HepG2 (cell line): ENCODE data around the gene TCAIM. TPM values are rescaled to one million over a fixed set of nuclear protein-coding genes. Genes with fewer than 3 reads are reported as not detected.

ENCODE experiments used
- ATAC-seq: fragments of 200-7000 bp; cut with Tn5 transposase; 3 replicates; pipeline ENCODE4 v1.9.1; 2020; ENCODE audit warnings: mild to moderate bottlenecking, moderate library complexity
- BruUV-seq: library from RNA; stranded (reverse); fragments of 400-500 nt; replicated peaks from 2 replicates; lab custom pipeline; 2021; lab: Mats Ljungman, UMichigan
- CTCF ChIA-PET: fragments of 300-600 bp; formaldehyde crosslinking; extraction: SDS; loops from one replicate; lab custom pipeline; 2021; ENCODE audit warnings: low total read pairs, inconsistent platforms, low intra/inter-chr PET ratio; lab: Yijun Ruan, JAX
- POLR2A ChIA-PET: fragments of 350-600 bp; sonication (Branson Sonifier 250); formaldehyde crosslinking; loops from one replicate; lab custom pipeline; 2020; ENCODE audit warnings: antibody characterized with exemption, inconsistent platforms; lab: Yijun Ruan, JAX
- DNase-seq: peaks from one replicate; pipeline ENCODE4 v3.0.0-alpha.2; 2015; ENCODE audit warnings: low spot score
- FAIRE-seq: peaks from 3 replicates; lab custom pipeline; 2011; peaks lifted over from hg19 to GRCh38; lab: Jason Lieb, UNC
- H2AFZ ChIP-seq: one replicate; pipeline ENCODE4 v1.6.1; 2011; ENCODE audit warnings: low read length, inconsistent platforms
- H3K27ac ChIP-seq: fragments of 300-600 bp; 3 replicates; pipeline ENCODE4 v1.8.0; 2011; ENCODE audit warnings: mixed run types, mild to moderate bottlenecking, mixed read lengths, low read length, inconsistent platforms; ENCODE audit not compliant: insufficient read depth; ENCODE audit errors: extremely low read length
- H3K27me3 ChIP-seq, 2 experiments: fragments of 200-600 bp in 1 of 2; 2 replicates in 1 of 2; 3 replicates in 1 of 2; pipeline versions ENCODE4 v1.6.0 to v1.8.0; 2011; ENCODE audit warnings: low read length in 2 of 2, mild to moderate bottlenecking in 2 of 2, moderate library complexity in 2 of 2, inconsistent platforms in 1 of 2; ENCODE audit not compliant: insufficient read depth in 2 of 2, control insufficient read depth in 1 of 2
- H3K36me3 ChIP-seq, 2 experiments: fragments of 200-600 bp in 1 of 2; replicated peaks in 1 of 2; 2 replicates in 1 of 2; 3 replicates in 1 of 2; pipeline versions ENCODE4 v1.5.1 to v1.8.0; 2011; ENCODE audit warnings: low read length in 2 of 2, inconsistent platforms in 1 of 2; ENCODE audit not compliant: insufficient read depth in 2 of 2, control insufficient read depth in 1 of 2
- H3K4me1 ChIP-seq: 2 replicates; pipeline ENCODE4 v1.5.1; 2012; ENCODE audit warnings: low read length, inconsistent platforms; ENCODE audit not compliant: insufficient read depth
- H3K4me2 ChIP-seq: 2 replicates; pipeline ENCODE4 v1.6.0; 2011; ENCODE audit warnings: low read depth, low read length, inconsistent platforms
- H3K4me3 ChIP-seq, 3 experiments: fragments of 200-600 bp in 1 of 3; sonication (generic), shearing (Covaris generic) in 1 of 3; replicated peaks in 1 of 3; 2 replicates each; pipeline ENCODE4 v1.5.1; 2011 to 2016; ENCODE audit warnings: low read length in 3 of 3, inconsistent platforms in 2 of 3, low read depth in 2 of 3, mild to moderate bottlenecking in 2 of 3, control low read depth in 1 of 3, mixed read lengths in 1 of 3; ENCODE audit not compliant: insufficient read depth in 1 of 3
- H3K79me2 ChIP-seq: one replicate; pipeline ENCODE4 v1.6.1; 2011; ENCODE audit warnings: low read length, inconsistent platforms; ENCODE audit not compliant: insufficient read depth
- H3K9ac ChIP-seq: 2 replicates; pipeline ENCODE4 v1.6.0; 2011; ENCODE audit warnings: mild to moderate bottlenecking, low read depth, low read length, inconsistent platforms; ENCODE audit not compliant: insufficient read depth
- H3K9me3 ChIP-seq: 2 replicates; pipeline ENCODE4 v1.5.1; 2012; ENCODE audit warnings: mild to moderate bottlenecking, low read length
- H4K20me1 ChIP-seq: 2 replicates; pipeline ENCODE4 v1.6.0; 2011; ENCODE audit warnings: inconsistent platforms, mild to moderate bottlenecking, low read length, moderate library complexity; ENCODE audit not compliant: insufficient read depth
- ARID2 ChIP-seq: sonication (generic); formaldehyde crosslinking; IDR thresholded peaks from 2 replicates; pipeline ENCODE4 v1.8.1; 2022; ENCODE audit warnings: mild to moderate bottlenecking, missing genetic modification reagents, borderline replicate concordance
- DR1 ChIP-seq: sonication (generic); formaldehyde crosslinking; IDR thresholded peaks from 2 replicates; pipeline ENCODE4 v1.8.0; 2021; ENCODE audit warnings: mild to moderate bottlenecking, missing genetic modification reagents, inconsistent platforms
- HNF4G ChIP-seq, 2 experiments: sonication (generic) in 1 of 2; formaldehyde crosslinking in 1 of 2; IDR thresholded peaks; 2 replicates each; pipeline versions ENCODE4 v1.4.0 to v1.6.1; 2011 to 2020; ENCODE audit warnings: borderline replicate concordance in 2 of 2, low read depth in 2 of 2, mild to moderate bottlenecking in 2 of 2, low read length in 1 of 2, missing genetic modification reagents in 1 of 2, moderate library complexity in 1 of 2
- ISX ChIP-seq: sonication (generic); formaldehyde crosslinking; conservative IDR thresholded peaks from 2 replicates; pipeline ENCODE4 v1.5.0; 2020; ENCODE audit warnings: missing genetic modification reagents
- NFKBIZ ChIP-seq: IDR thresholded peaks from 2 replicates; pipeline ENCODE4 v1.6.1; 2018; ENCODE audit warnings: missing genetic modification reagents, missing compliant biosample characterization
- YY1 ChIP-seq: IDR thresholded peaks from 2 replicates; pipeline ENCODE4 v1.6.1; 2011; ENCODE audit warnings: low read length, low read depth, moderate library complexity, mild to moderate bottlenecking; ENCODE audit not compliant: insufficient read depth, insufficient replicate concordance
- ZNF292 ChIP-seq: sonication (generic); formaldehyde crosslinking; IDR thresholded peaks from 2 replicates; pipeline ENCODE4 v1.8.1; 2022; ENCODE audit warnings: mild to moderate bottlenecking, low read depth, missing genetic modification reagents, borderline replicate concordance
- ZNF335 ChIP-seq: sonication (generic); formaldehyde crosslinking; IDR thresholded peaks from 2 replicates; pipeline ENCODE4 v1.4.0; 2020; ENCODE audit warnings: missing genetic modification reagents
- ZNF839 ChIP-seq: sonication (generic); formaldehyde crosslinking; IDR thresholded peaks from 2 replicates; pipeline ENCODE4 v1.4.0; 2020; ENCODE audit warnings: missing genetic modification reagents, mild to moderate bottlenecking, borderline replicate concordance
- ZSCAN30 ChIP-seq: sonication (generic); formaldehyde crosslinking; IDR thresholded peaks from 2 replicates; pipeline ENCODE4 v1.5.0; 2020; ENCODE audit warnings: mild to moderate bottlenecking, missing genetic modification reagents
- WGBS: methylation state at CpG from one replicate; pipeline ENCODE4 v1.1.6; 2017; ENCODE audit warnings: low lambda C conversion rate; 5-methylcytosine and 5-hydroxymethylcytosine counted together
- in situ Hi-C: cut with HindIII; loops from 2 replicates; pipeline ENCODE4 v1.10.0; 2017; ENCODE audit warnings: low pct_unique_long_range_greater_than_20kb; ENCODE audit not compliant: extremely low pct_ligation_motif_present
- intact Hi-C: fragments of 100-400 bp; cut with micrococcal nuclease; formaldehyde crosslinking; loops from one replicate; pipeline ENCODE4 v1.10.0; 2022; ENCODE audit not compliant: unreplicated experiment
- polyA plus RNA-seq, 8 experiments: library from polyadenylated mRNA; depleted of rRNA in 3 of 8; stranded (reverse) in 7 of 8; unstranded in 1 of 8; fragments of >200 nt; fragmentation: Illumina TruSeq in 4 of 8; extraction: Trizol in 4 of 8; gene quantifications; 2 replicates each; pipeline versions ENCODE4 v1.2.1 to v1.2.3, GENCODE V29; 2011 to 2016; ENCODE audit warnings: low read depth in 4 of 8, missing spikeins in 1 of 8, mixed read lengths in 1 of 8; ENCODE audit not compliant: insufficient read depth in 1 of 8
- total RNA-seq, 5 experiments: library from RNA; depleted of rRNA; stranded (reverse); fragments of >200 nt; fragmentation: Illumina TruSeq; extraction: Trizol; gene quantifications; 2 replicates each; pipeline ENCODE4 v1.2.3, GENCODE V29; 2016; ENCODE audit warnings: low read depth in 1 of 5
- TF ChIP-seq, protein P1 (sequence below): sonication (generic); formaldehyde crosslinking; IDR thresholded peaks from 2 replicates; pipeline ENCODE4 v1.8.0; 2022; ENCODE audit warnings: mild to moderate bottlenecking, missing genetic modification reagents, moderate library complexity
- TF ChIP-seq, protein P2 (sequence below): sonication (generic); formaldehyde crosslinking; IDR thresholded peaks from 2 replicates; pipeline ENCODE4 v1.4.0; 2020; ENCODE audit warnings: missing genetic modification reagents
- TF ChIP-seq, protein P3 (sequence below): sonication (generic); formaldehyde crosslinking; IDR thresholded peaks from 2 replicates; pipeline ENCODE4 v1.9.0; 2022; ENCODE audit warnings: missing genetic modification reagents, mild to moderate bottlenecking, borderline replicate concordance

The TCAIM gene
- total and polyA plus RNA-seq, 2 of the 13 experiments (the other 11 are each of a cell fraction or from before 2014, with no cell fraction given), result 16.9 to 22.6 TPM

DNA sequence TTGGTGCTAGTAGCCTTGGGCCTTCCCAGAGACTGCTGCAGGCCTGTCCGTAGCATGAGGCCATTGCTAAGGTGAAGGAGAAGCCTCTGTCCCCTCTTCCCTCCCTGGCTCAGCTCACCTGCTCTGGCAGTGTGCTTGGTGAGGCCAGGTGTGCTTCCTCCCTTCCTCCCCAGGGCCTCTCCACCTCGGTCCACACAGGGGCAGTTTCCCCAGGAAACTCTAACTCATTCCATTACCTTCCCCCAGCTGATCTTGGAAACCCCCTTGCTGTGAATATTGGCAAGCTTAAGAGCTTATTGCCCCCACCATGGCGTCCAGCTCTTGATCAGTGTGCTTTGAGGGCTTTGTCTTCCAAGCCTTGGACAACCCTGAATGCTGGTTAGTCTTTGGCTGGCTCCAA, 86.2 kb downstream of the TCAIM start:
- TF ChIP-seq, protein P1, sequence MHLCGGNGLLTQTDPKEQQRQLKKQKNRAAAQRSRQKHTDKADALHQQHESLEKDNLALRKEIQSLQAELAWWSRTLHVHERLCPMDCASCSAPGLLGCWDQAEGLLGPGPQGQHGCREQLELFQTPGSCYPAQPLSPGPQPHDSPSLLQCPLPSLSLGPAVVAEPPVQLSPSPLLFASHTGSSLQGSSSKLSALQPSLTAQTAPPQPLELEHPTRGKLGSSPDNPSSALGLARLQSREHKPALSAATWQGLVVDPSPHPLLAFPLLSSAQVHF (CRISPR knock-in tag), result no peak
- TF ChIP-seq, protein P2, sequence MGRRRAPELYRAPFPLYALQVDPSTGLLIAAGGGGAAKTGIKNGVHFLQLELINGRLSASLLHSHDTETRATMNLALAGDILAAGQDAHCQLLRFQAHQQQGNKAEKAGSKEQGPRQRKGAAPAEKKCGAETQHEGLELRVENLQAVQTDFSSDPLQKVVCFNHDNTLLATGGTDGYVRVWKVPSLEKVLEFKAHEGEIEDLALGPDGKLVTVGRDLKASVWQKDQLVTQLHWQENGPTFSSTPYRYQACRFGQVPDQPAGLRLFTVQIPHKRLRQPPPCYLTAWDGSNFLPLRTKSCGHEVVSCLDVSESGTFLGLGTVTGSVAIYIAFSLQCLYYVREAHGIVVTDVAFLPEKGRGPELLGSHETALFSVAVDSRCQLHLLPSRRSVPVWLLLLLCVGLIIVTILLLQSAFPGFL (CRISPR knock-in tag), result no peak
- TF ChIP-seq ARID2 (CRISPR knock-in tag), result no peak
- TF ChIP-seq, protein P3, sequence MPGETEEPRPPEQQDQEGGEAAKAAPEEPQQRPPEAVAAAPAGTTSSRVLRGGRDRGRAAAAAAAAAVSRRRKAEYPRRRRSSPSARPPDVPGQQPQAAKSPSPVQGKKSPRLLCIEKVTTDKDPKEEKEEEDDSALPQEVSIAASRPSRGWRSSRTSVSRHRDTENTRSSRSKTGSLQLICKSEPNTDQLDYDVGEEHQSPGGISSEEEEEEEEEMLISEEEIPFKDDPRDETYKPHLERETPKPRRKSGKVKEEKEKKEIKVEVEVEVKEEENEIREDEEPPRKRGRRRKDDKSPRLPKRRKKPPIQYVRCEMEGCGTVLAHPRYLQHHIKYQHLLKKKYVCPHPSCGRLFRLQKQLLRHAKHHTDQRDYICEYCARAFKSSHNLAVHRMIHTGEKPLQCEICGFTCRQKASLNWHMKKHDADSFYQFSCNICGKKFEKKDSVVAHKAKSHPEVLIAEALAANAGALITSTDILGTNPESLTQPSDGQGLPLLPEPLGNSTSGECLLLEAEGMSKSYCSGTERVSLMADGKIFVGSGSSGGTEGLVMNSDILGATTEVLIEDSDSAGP, result no peak
- TF ChIP-seq NFKBIZ (CRISPR knock-in tag), result no peak
- no peak for TF ChIP-seq ZNF335
- TF ChIP-seq ZSCAN30, result no peak
- TF ChIP-seq ZNF292 (CRISPR knock-in tag), result no peak
- TF ChIP-seq ZNF839 (CRISPR knock-in tag), result no peak
- TF ChIP-seq DR1 (CRISPR knock-in tag), result no peak
- TF ChIP-seq ISX (CRISPR knock-in tag), result no peak
- no peak for TF ChIP-seq YY1
- no peak for TF ChIP-seq HNF4G (IDR thresholded peaks at IDR 0.05; ENCODE audit: borderline replicate concordance, low read depth, low read length)
- no peak for TF ChIP-seq HNF4G (CRISPR knock-in tag; IDR thresholded peaks at IDR 0.05; ENCODE audit: borderline replicate concordance, low read depth)
- TF ChIP-seq, all 625 proteins: peak for 0
- peak; percentile 12 for ATAC-seq
- Histone ChIP-seq H2AFZ (no peak overlapping the region), H3K36me3 (no peaks in the 10 kb centered on the region), H3K79me2 (no peaks in the 10 kb centered on the region), H4K20me1 (no peaks in the 10 kb centered on the region), H3K9me3 (no peaks in the 10 kb centered on the region), H3K9ac (no peak overlapping the region), H3K4me2 (no peak overlapping the region), H3K27me3 (peaks cover 0 to 5% of the 10 kb centered on the region in 2 experiments; a peak in 1 of 5 replicates), H3K4me3 (no peak overlapping the region), H3K4me1 (peaks cover 32% of the 10 kb centered on the region), H3K27ac (no peak overlapping the region)
- POLR2A ChIA-PET, result interaction anchor here (2.0 kb wide), 1 partner anchor 15 kb away, joined by 7 read pairs; no protein-coding TSS in a partner anchor
- in situ Hi-C loops (no loop called here), intact Hi-C loops (no loop called here)
- CTCF ChIA-PET, result no interaction called here
- BruUV-seq, result no TSS peak
- no peak for DNase-seq
- WGBS, result 45% methylated on average over 3 of the region's 3 CpGs
- no peak for FAIRE-seq
